ENCODE results near the gene FBXO48. TPM values are rescaled to one million over a fixed set of nuclear protein-coding genes. Genes with fewer than 3 reads are reported as not detected.
A peak's percentile ranks its signal among the peaks of the same experiment; 100 is the strongest.

Gene FBXO48
- total RNA-seq, 1 donor from 2014 or later: 1.00 TPM

- no peak for ATAC-seq
These were observed 31.5 kb downstream of the FBXO48 start for GRCh38 chr2:68435615-68436014.

- ATAC-seq: no peak
These were observed 32.1 kb downstream of the FBXO48 start for GRCh38 chr2:68434981-68435380.

GRCh38 chr2:68432696-68433658 is 34.1 kb downstream of the FBXO48 start:
- ATAC-seq: peak; percentile 82

GRCh38 chr2:68431316-68431972 is 35.6 kb downstream of the FBXO48 start:
- ATAC-seq: no peak

GRCh38 chr2:68429311-68429826 is 37.7 kb downstream of the FBXO48 start:
- no peak for ATAC-seq

GRCh38 chr2:68428746-68429145 is 38.3 kb downstream of the FBXO48 start:
- no peak for ATAC-seq

- ATAC-seq: no peak
These were observed 39.0 kb downstream of the FBXO48 start for GRCh38 chr2:68428126-68428525.

GRCh38 chr2:68426848-68427579 is 40.1 kb downstream of the FBXO48 start:
- ATAC-seq: peak; percentile 52

GRCh38 chr2:68426446-68426845 is 40.6 kb downstream of the FBXO48 start:
- ATAC-seq: no peak

GRCh38 chr2:68425503-68425902 is 41.6 kb downstream of the FBXO48 start:
- no peak for ATAC-seq

GRCh38 chr2:68423966-68424650 is 43.0 kb downstream of the FBXO48 start:
- no peak for ATAC-seq

- no peak for ATAC-seq
These were observed 46.7 kb downstream of the FBXO48 start for GRCh38 chr2:68420254-68420910.

GRCh38 chr2:68418855-68419254 is 48.2 kb downstream of the FBXO48 start:
- ATAC-seq: no peak

GRCh38 chr2:68418419-68418818 is 48.7 kb downstream of the FBXO48 start:
- no peak for ATAC-seq

- ATAC-seq: no peak
These were observed 49.2 kb downstream of the FBXO48 start for GRCh38 chr2:68417926-68418325.

GRCh38 chr2:68416081-68416675 is 50.9 kb downstream of the FBXO48 start:
- peak; percentile 74 for ATAC-seq

- no peak for ATAC-seq
These were observed 51.6 kb downstream of the FBXO48 start for GRCh38 chr2:68415521-68415920.

- no peak for ATAC-seq
These were observed 52.2 kb downstream of the FBXO48 start for GRCh38 chr2:68414876-68415275.

- no peak for ATAC-seq
These were observed 52.6 kb downstream of the FBXO48 start for GRCh38 chr2:68414452-68414851.

- no peak for ATAC-seq
These were observed 53.6 kb downstream of the FBXO48 start for GRCh38 chr2:68413466-68413865.

GRCh38 chr2:68412127-68412819 is 54.8 kb downstream of the FBXO48 start:
- ATAC-seq: no peak
